WTC11 (cell line): ENCODE data around the gene THAP2. TPM values are rescaled to one million over a fixed set of nuclear protein-coding genes. Genes with fewer than 3 reads are reported as not detected.

ENCODE experiments used
- ATAC-seq: fragments of 200-7000 bp; cut with Tn5 transposase; 2 replicates; pipeline ENCODE4 v1.10.0; 2021; ENCODE audit warnings: mild to moderate bottlenecking, moderate library complexity
- CTCF ChIA-PET: fragments of 300-600 bp; sonication (Branson Sonifier 250); formaldehyde crosslinking; loops from one replicate; lab custom pipeline; 2021; ENCODE audit warnings: antibody characterized with exemption; lab: Charles Lee
- POLR2A ChIA-PET: fragments of 350-600 bp; sonication (Branson Sonifier 250); formaldehyde crosslinking; loops from one replicate; lab custom pipeline; 2021; ENCODE audit warnings: antibody characterized with exemption; lab: Charles Lee
- DNase-seq: peaks from one replicate; pipeline ENCODE4 v3.0.0; 2021; ENCODE audit warnings: low spot score
- H3K27ac Mint-ChIP-seq: 2 replicates; pipeline ENCODE4 v1.8.0; 2021; ENCODE audit warnings: mixed read lengths
- H3K27me3 Mint-ChIP-seq: 2 replicates; pipeline ENCODE4 v1.8.0; 2021; ENCODE audit warnings: low read depth, mild to moderate bottlenecking, moderate library complexity, mixed read lengths
- H3K36me3 Mint-ChIP-seq: 2 replicates; pipeline ENCODE4 v1.8.0; 2021; ENCODE audit warnings: mixed read lengths
- H3K4me1 Mint-ChIP-seq: 2 replicates; pipeline ENCODE4 v1.8.0; 2022; ENCODE audit warnings: mixed read lengths
- H3K4me3 Mint-ChIP-seq: 2 replicates; pipeline ENCODE4 v1.8.0; 2021; ENCODE audit warnings: mild to moderate bottlenecking, moderate library complexity, mixed read lengths
- H3K9me3 Mint-ChIP-seq: 2 replicates; pipeline ENCODE4 v1.8.0; 2021; ENCODE audit warnings: mixed read lengths
- AR ChIP-seq: fragments of 250-450 bp; sonication (Bioruptor Pico); IDR thresholded peaks from 2 replicates; pipeline ENCODE4 v1.9.0; 2021; ENCODE audit warnings: mild to moderate bottlenecking
- ATF6 ChIP-seq: sonication (generic); formaldehyde crosslinking; IDR thresholded peaks from 2 replicates; pipeline ENCODE4 v1.8.1; 2023; ENCODE audit warnings: mild to moderate bottlenecking, missing genetic modification reagents
- E2F5 ChIP-seq: sonication (generic); formaldehyde crosslinking; IDR thresholded peaks from 2 replicates; pipeline ENCODE4 v1.8.1; 2022; ENCODE audit warnings: mild to moderate bottlenecking, moderate library complexity, missing genetic modification reagents
- ERG ChIP-seq: fragments of 250-450 bp; sonication (Bioruptor Pico); IDR thresholded peaks from 2 replicates; pipeline ENCODE4 v1.8.0; 2021; ENCODE audit warnings: mild to moderate bottlenecking
- ETV6 ChIP-seq: sonication (generic); formaldehyde crosslinking; IDR thresholded peaks from 2 replicates; pipeline ENCODE4 v1.8.1; 2022; ENCODE audit warnings: mild to moderate bottlenecking, missing genetic modification reagents
- JAZF1 ChIP-seq: fragments of 250-450 bp; sonication (Bioruptor Pico); IDR thresholded peaks from 2 replicates; pipeline ENCODE4 v1.9.0; 2021; ENCODE audit warnings: moderate library complexity, mild to moderate bottlenecking, inconsistent platforms
- OVOL2 ChIP-seq: fragments of 250-450 bp; sonication (Bioruptor Pico); IDR thresholded peaks from 2 replicates; pipeline ENCODE4 v1.9.0; 2021; ENCODE audit warnings: mild to moderate bottlenecking, borderline replicate concordance
- RORB ChIP-seq: fragments of 250-450 bp; sonication (Bioruptor Pico); IDR thresholded peaks from 2 replicates; pipeline ENCODE4 v1.9.0; 2021; ENCODE audit warnings: mild to moderate bottlenecking
- SMAD4 ChIP-seq: sonication (generic); formaldehyde crosslinking; IDR thresholded peaks from 2 replicates; pipeline ENCODE4 v1.8.0; 2022; ENCODE audit warnings: mild to moderate bottlenecking, missing genetic modification reagents
- ZNF219 ChIP-seq: sonication (generic); formaldehyde crosslinking; IDR thresholded peaks from 2 replicates; pipeline ENCODE4 v1.8.0; 2023; ENCODE audit warnings: missing genetic modification reagents, mild to moderate bottlenecking, borderline replicate concordance
- ZNF263 ChIP-seq: sonication (generic); formaldehyde crosslinking; IDR thresholded peaks from 2 replicates; pipeline ENCODE4 v1.8.1; 2022; ENCODE audit warnings: low read depth, mild to moderate bottlenecking, moderate library complexity, missing genetic modification reagents
- ZNF396 ChIP-seq: fragments of 250-450 bp; sonication (Bioruptor Pico); IDR thresholded peaks from 2 replicates; pipeline ENCODE4 v1.8.0; 2021; ENCODE audit warnings: mild to moderate bottlenecking, moderate library complexity, borderline replicate concordance
- ZNF423 ChIP-seq: fragments of 250-450 bp; sonication (Bioruptor Pico); IDR thresholded peaks from 2 replicates; pipeline ENCODE4 v2.1.2; 2022; ENCODE audit warnings: mild to moderate bottlenecking, moderate library complexity
- ZNF671 ChIP-seq: fragments of 250-450 bp; sonication (Bioruptor Pico); IDR thresholded peaks from 2 replicates; pipeline ENCODE4 v1.8.0; 2021; ENCODE audit warnings: mild to moderate bottlenecking
- total RNA-seq: library from RNA; stranded (reverse); gene quantifications from 3 replicates; pipeline ENCODE4 v1.2.3, GENCODE V29; 2021
- TF ChIP-seq, protein P1 (sequence below): sonication (generic); formaldehyde crosslinking; IDR thresholded peaks from 2 replicates; pipeline ENCODE4 v1.8.1; 2023; ENCODE audit warnings: mild to moderate bottlenecking, missing genetic modification reagents, borderline replicate concordance
- TF ChIP-seq, protein P2 (sequence below): fragments of 250-450 bp; sonication (Bioruptor Pico); IDR thresholded peaks from 2 replicates; pipeline ENCODE4 v2.1.2; 2022; ENCODE audit warnings: mild to moderate bottlenecking, moderate library complexity

The THAP2 gene
- total RNA-seq, 1 experiment from 2014 or later = 6.4 TPM

DNA sequence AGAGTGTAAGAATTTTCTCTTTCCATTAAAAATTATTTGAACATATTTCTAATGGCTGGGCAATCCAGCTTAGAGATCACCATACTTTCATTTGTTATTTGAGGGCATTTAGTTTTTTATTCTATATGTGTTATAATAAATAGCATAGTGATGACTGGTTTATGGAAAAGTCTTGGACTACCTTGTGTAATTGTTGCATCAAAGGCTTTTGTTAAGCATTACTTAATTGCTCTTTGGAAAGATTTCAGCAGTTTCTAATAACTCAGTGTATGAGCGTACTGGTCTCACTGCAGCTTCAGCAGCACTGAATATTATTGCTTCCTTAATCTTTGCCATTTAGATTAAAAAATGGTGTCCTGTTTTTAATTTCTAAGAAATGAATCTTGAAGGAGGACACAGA lies 44.6 kb downstream of the THAP2 start (continued):
- no peak for TF ChIP-seq AR (CRISPR knock-in tag)
- TF ChIP-seq, protein P1, sequence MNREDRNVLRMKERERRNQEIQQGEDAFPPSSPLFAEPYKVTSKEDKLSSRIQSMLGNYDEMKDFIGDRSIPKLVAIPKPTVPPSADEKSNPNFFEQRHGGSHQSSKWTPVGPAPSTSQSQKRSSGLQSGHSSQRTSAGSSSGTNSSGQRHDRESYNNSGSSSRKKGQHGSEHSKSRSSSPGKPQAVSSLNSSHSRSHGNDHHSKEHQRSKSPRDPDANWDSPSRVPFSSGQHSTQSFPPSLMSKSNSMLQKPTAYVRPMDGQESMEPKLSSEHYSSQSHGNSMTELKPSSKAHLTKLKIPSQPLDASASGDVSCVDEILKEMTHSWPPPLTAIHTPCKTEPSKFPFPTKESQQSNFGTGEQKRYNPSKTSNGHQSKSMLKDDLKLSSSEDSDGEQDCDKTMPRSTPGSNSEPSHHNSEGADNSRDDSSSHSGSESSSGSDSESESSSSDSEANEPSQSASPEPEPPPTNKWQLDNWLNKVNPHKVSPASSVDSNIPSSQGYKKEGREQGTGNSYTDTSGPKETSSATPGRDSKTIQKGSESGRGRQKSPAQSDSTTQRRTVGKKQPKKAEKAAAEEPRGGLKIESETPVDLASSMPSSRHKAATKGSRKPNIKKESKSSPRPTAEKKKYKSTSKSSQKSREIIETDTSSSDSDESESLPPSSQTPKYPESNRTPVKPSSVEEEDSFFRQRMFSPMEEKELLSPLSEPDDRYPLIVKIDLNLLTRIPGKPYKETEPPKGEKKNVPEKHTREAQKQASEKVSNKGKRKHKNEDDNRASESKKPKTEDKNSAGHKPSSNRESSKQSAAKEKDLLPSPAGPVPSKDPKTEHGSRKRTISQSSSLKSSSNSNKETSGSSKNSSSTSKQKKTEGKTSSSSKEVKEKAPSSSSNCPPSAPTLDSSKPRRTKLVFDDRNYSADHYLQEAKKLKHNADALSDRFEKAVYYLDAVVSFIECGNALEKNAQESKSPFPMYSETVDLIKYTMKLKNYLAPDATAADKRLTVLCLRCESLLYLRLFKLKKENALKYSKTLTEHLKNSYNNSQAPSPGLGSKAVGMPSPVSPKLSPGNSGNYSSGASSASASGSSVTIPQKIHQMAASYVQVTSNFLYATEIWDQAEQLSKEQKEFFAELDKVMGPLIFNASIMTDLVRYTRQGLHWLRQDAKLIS = no peak

DNA sequence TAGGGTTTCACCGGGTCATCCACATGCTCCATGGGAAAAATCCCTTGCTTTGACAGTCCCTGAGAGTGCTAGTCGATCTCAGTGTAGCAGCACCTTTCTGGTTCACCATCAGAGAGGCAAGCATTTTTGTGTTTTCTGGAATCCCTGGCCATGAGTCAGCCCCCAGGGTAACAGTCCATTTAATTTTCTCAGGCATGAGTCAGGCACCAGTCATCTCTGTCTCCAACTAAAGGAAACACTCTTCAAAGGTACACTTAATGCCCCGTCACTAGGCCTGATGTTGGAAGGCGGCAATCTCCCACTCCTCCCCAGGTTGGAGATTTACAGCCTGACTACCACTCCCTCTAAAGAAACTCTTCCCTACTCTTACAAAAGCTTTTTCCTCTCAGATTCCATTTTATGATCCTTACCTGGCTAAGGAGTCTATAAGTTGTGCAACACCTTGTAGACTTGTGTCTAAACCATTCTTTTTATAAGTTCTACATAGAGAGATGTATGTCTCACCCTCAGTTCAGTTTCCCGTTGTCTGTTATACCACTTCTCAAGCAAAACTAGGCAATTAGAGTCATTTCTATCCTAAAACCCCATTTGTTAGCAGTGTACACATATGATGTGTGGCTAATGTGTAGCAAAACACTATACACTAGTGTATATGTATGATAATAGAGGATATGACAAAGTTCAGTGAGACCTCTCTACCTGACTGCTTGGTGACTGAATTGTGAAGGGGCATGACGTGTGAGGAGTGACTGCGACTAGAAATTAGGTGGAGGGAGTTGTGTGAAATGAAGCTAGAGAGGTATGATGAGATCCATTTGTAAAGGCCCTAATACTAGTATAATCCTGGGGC lies 46.4 kb downstream of the THAP2 start:
- no peak overlapping the region for H3K4me3 Mint-ChIP-seq
- DNase-seq (no peak), ATAC-seq (peak; percentile 50)
- peaks cover 26% of the 10 kb centered on the region for H3K4me1 Mint-ChIP-seq
- H3K9me3 Mint-ChIP-seq = peaks cover 41% of the 10 kb centered on the region
- no peaks in the 10 kb centered on the region; the same call in 1 of the 2 replicates for H3K27me3 Mint-ChIP-seq
- no peak for TF ChIP-seq RORB (CRISPR knock-in tag)
- TF ChIP-seq, protein P1 = no peak
- no peak for TF ChIP-seq ZNF219 (CRISPR knock-in tag)
- TF ChIP-seq ZNF396 (CRISPR knock-in tag) = no peak
- no peak for TF ChIP-seq ZNF671
- TF ChIP-seq ZNF263 (CRISPR knock-in tag) = no peak
- peaks cover 17% of the 10 kb centered on the region for H3K36me3 Mint-ChIP-seq
- ChIA-PET POLR2A (no interaction called here), CTCF (no interaction called here)
- H3K27ac Mint-ChIP-seq = no peak overlapping the region

DNA sequence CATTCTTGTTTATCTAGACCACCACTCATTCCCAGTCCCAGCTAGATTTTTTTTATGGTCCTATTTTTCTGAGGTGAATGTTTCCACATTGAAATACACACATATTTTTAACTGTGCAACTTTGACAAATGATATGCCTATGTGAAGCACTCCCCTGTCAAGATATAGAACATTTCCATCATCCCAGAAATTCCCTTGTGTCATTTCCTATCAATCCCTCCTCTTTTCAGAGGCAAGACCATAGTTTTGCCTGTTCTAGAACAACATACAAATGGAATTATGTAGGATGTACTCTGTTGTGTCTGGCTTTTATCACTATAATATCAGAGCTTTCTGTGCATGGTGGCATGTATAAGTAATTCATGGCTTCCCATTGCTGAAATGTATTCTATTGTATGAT lies 54.5 kb downstream of the THAP2 start:
- POLR2A ChIA-PET = no interaction called here
- H3K27me3 Mint-ChIP-seq = no peaks in the 10 kb centered on the region
- H3K4me3 Mint-ChIP-seq = no peak overlapping the region
- H3K27ac Mint-ChIP-seq = no peak overlapping the region
- DNase-seq (no peak), ATAC-seq (no peak)
- peaks cover 26% of the 10 kb centered on the region for H3K9me3 Mint-ChIP-seq
- peaks cover 5% of the 10 kb centered on the region; the same call in 1 of the 2 replicates for H3K36me3 Mint-ChIP-seq
- H3K4me1 Mint-ChIP-seq = no peaks in the 10 kb centered on the region
- CTCF ChIA-PET = interaction anchor here (0.8 kb wide), 1 partner anchor 28 kb away, joined by 3 read pairs; no protein-coding TSS in a partner anchor
- TF ChIP-seq SMAD4 (CRISPR knock-in tag) (no peak), OVOL2 (CRISPR knock-in tag) (no peak), ATF6 (CRISPR knock-in tag) (no peak), ERG (CRISPR knock-in tag) (no peak), E2F5 (no peak), ETV6 (CRISPR knock-in tag) (no peak), ZNF423 (no peak), JAZF1 (no peak)
- TF ChIP-seq, protein P2, sequence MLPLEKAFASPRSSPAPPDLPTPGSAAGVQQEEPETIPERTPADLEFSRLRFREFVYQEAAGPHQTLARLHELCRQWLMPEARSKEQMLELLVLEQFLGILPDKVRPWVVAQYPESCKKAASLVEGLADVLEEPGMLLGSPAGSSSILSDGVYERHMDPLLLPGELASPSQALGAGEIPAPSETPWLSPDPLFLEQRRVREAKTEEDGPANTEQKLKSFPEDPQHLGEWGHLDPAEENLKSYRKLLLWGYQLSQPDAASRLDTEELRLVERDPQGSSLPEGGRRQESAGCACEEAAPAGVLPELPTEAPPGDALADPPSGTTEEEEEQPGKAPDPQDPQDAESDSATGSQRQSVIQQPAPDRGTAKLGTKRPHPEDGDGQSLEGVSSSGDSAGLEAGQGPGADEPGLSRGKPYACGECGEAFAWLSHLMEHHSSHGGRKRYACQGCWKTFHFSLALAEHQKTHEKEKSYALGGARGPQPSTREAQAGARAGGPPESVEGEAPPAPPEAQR = no peak
